ENCODE measurements around the gene PPP1CA.

The PPP1CA gene

GRCh38 chr11:67416416-67417335, 15.0 kb upstream of the PPP1CA start:
- no peak overlapping the region for H2BK120ac ChIP-seq (ENCODE audit: low read depth, low read length)
- H4K91ac ChIP-seq (ENCODE audit: low read length), result no peak overlapping the region
- no peak overlapping the region for H4K8ac ChIP-seq (ENCODE audit: low read length)
- no peak overlapping the region for H3K23ac ChIP-seq (ENCODE audit: low read length in 2 of 2)
- H3K4ac ChIP-seq (ENCODE audit: low read depth in 1 of 2, low read length in 2 of 2), result no peak overlapping the region
- H2BK5ac ChIP-seq (ENCODE audit: low read depth, low read length, poor library complexity, severe bottlenecking), result no peak overlapping the region
- no peak overlapping the region for H3K27ac ChIP-seq (ENCODE audit: low read length, poor library complexity, severe bottlenecking)
- no peak overlapping the region for H3K9ac ChIP-seq (ENCODE audit: low read length)
- H3K18ac ChIP-seq (ENCODE audit: low read depth in 1 of 2, low read length in 2 of 2), result no peak overlapping the region
- H3K36me3 ChIP-seq (ENCODE audit: control insufficient read depth in 1 of 2, insufficient read depth in 2 of 2, low read depth in 1 of 2, low read length in 2 of 2), result peaks cover 0 to 4% of the 10 kb centered on the region in 2 experiments
- no peak overlapping the region for H2BK15ac ChIP-seq (ENCODE audit: low read depth, poor library complexity, severe bottlenecking)
- DNase-seq, result no peak
- no peak overlapping the region for H2BK12ac ChIP-seq (ENCODE audit: low read length in 2 of 2)
- no peaks in the 10 kb centered on the region for H3K9me3 ChIP-seq (ENCODE audit: control insufficient read depth, low read length)
- no peak overlapping the region for H3K4me3 ChIP-seq (ENCODE audit: insufficient read depth in 1 of 2, low read depth in 1 of 2, low read length in 2 of 2)
- H3K14ac ChIP-seq (ENCODE audit: low read length in 2 of 2), result no peak overlapping the region
- H2AFZ ChIP-seq (ENCODE audit: low read depth, low read length), result no peak overlapping the region
- no peak overlapping the region for H3K4me2 ChIP-seq (ENCODE audit: low read length, poor library complexity, severe bottlenecking)
- H3K4me1 ChIP-seq (ENCODE audit: control insufficient read depth, insufficient read depth, low read depth, low read length), result peaks cover 53% of the 10 kb centered on the region
- no peak overlapping the region for H2AK5ac ChIP-seq (ENCODE audit: low read length, severe bottlenecking)
- WGBS, result 78% methylated on average over 21 of the region's 21 CpGs
- H3K79me1 ChIP-seq (replicated peaks; ENCODE audit: low read length, poor library complexity, severe bottlenecking), result peaks cover 8% of the 10 kb centered on the region
- H3K27me3 ChIP-seq (ENCODE audit: control insufficient read depth in 1 of 2, insufficient read depth in 1 of 2, low read length in 2 of 2), result peaks cover 22 to 44% of the 10 kb centered on the region in 2 experiments

- no peak within 1 kb of the TSS for H2BK120ac ChIP-seq (ENCODE audit: low read depth, low read length)
- no peak within 1 kb of the TSS for H2BK5ac ChIP-seq (ENCODE audit: low read depth, low read length, poor library complexity, severe bottlenecking)
- H3K79me1 ChIP-seq (replicated peaks; ENCODE audit: low read length, poor library complexity, severe bottlenecking), result peaks cover 8% of the 10 kb centered on the region
- peaks cover 32 to 54% of the 10 kb centered on the region in 2 experiments for H3K27me3 ChIP-seq (ENCODE audit: control insufficient read depth in 1 of 2, insufficient read depth in 1 of 2, low read length in 2 of 2)
- no peak within 1 kb of the TSS for H2BK12ac ChIP-seq (ENCODE audit: low read length in 2 of 2)
- no peak within 1 kb of the TSS for H2AFZ ChIP-seq (ENCODE audit: low read depth, low read length)
- H2AK5ac ChIP-seq (ENCODE audit: low read length, severe bottlenecking), result no peak within 1 kb of the TSS
- no peak within 1 kb of the TSS for H3K14ac ChIP-seq (ENCODE audit: low read length in 2 of 2)
- H2BK15ac ChIP-seq (ENCODE audit: low read depth, poor library complexity, severe bottlenecking), result no peak within 1 kb of the TSS
- H3K4ac ChIP-seq (ENCODE audit: low read depth in 1 of 2, low read length in 2 of 2), result no peak within 1 kb of the TSS
- peak within 1 kb of the TSS in 1 of 2 experiments; percentile 35 for H3K4me3 ChIP-seq (ENCODE audit: insufficient read depth in 1 of 2, low read depth in 1 of 2, low read length in 2 of 2)
- no peak within 1 kb of the TSS for H4K91ac ChIP-seq (ENCODE audit: low read length)
- DNase-seq, result no peak
- no peaks in the 10 kb centered on the region for H3K9me3 ChIP-seq (ENCODE audit: control insufficient read depth, low read length)
- no peak within 1 kb of the TSS for H3K18ac ChIP-seq (ENCODE audit: low read depth in 1 of 2, low read length in 2 of 2)
- H3K4me2 ChIP-seq (ENCODE audit: low read length, poor library complexity, severe bottlenecking), result peak within 1 kb of the TSS; percentile 48
- H3K23ac ChIP-seq (ENCODE audit: low read length in 2 of 2), result no peak within 1 kb of the TSS
- H3K9ac ChIP-seq (ENCODE audit: low read length), result no peak within 1 kb of the TSS
- H3K27ac ChIP-seq (ENCODE audit: low read length, poor library complexity, severe bottlenecking), result no peak within 1 kb of the TSS
- H3K36me3 ChIP-seq (ENCODE audit: control insufficient read depth in 1 of 2, insufficient read depth in 2 of 2, low read depth in 1 of 2, low read length in 2 of 2), result peaks cover 0 to 4% of the 10 kb centered on the region in 2 experiments
- H4K8ac ChIP-seq (ENCODE audit: low read length), result no peak within 1 kb of the TSS
- peaks cover 48% of the 10 kb centered on the region for H3K4me1 ChIP-seq (ENCODE audit: control insufficient read depth, insufficient read depth, low read depth, low read length)
- WGBS, result 13% methylated on average over 50 of the region's 67 CpGs
Observed at GRCh38 chr11:67415501-67416304, 14.0 kb upstream of the PPP1CA start, which contains the start of gene CARNS1. Gene CARNS1, plus strand, starts transcription at chr11:67415678. Its CDS starts 522 bp downstream, at chr11:67416200.

GRCh38 chr11:67413266-67413849, 11.7 kb upstream of the PPP1CA start:
- H3K4me2 ChIP-seq (ENCODE audit: low read length, poor library complexity, severe bottlenecking), result no peak overlapping the region
- H2BK15ac ChIP-seq (ENCODE audit: low read depth, poor library complexity, severe bottlenecking), result no peak overlapping the region
- no peak overlapping the region for H4K8ac ChIP-seq (ENCODE audit: low read length)
- H3K18ac ChIP-seq (ENCODE audit: low read depth in 1 of 2, low read length in 2 of 2), result no peak overlapping the region
- no peaks in the 10 kb centered on the region for H3K79me1 ChIP-seq (replicated peaks; ENCODE audit: low read length, poor library complexity, severe bottlenecking)
- H4K91ac ChIP-seq (ENCODE audit: low read length), result no peak overlapping the region
- 74% methylated on average over 1 of the region's 2 CpGs for WGBS
- H3K27me3 ChIP-seq (ENCODE audit: control insufficient read depth in 1 of 2, insufficient read depth in 1 of 2, low read length in 2 of 2), result peaks cover 43 to 77% of the 10 kb centered on the region in 2 experiments
- no peak overlapping the region for H2BK5ac ChIP-seq (ENCODE audit: low read depth, low read length, poor library complexity, severe bottlenecking)
- peak; percentile 9 for DNase-seq
- no peak overlapping the region for H3K27ac ChIP-seq (ENCODE audit: low read length, poor library complexity, severe bottlenecking)
- no peak overlapping the region for H2AFZ ChIP-seq (ENCODE audit: low read depth, low read length)
- H3K9ac ChIP-seq (ENCODE audit: low read length), result no peak overlapping the region
- H2AK5ac ChIP-seq (ENCODE audit: low read length, severe bottlenecking), result no peak overlapping the region
- no peaks in the 10 kb centered on the region for H3K9me3 ChIP-seq (ENCODE audit: control insufficient read depth, low read length)
- no peak overlapping the region for H3K4me3 ChIP-seq (ENCODE audit: insufficient read depth in 1 of 2, low read depth in 1 of 2, low read length in 2 of 2)
- no peak overlapping the region for H3K4ac ChIP-seq (ENCODE audit: low read depth in 1 of 2, low read length in 2 of 2)
- no peaks in the 10 kb centered on the region for H3K36me3 ChIP-seq (ENCODE audit: control insufficient read depth in 1 of 2, insufficient read depth in 2 of 2, low read depth in 1 of 2, low read length in 2 of 2)
- H2BK120ac ChIP-seq (ENCODE audit: low read depth, low read length), result no peak overlapping the region
- no peak overlapping the region for H3K14ac ChIP-seq (ENCODE audit: low read length in 2 of 2)
- H3K4me1 ChIP-seq (ENCODE audit: control insufficient read depth, insufficient read depth, low read depth, low read length), result peaks cover 25% of the 10 kb centered on the region
- H3K23ac ChIP-seq (ENCODE audit: low read length in 2 of 2), result no peak overlapping the region
- H2BK12ac ChIP-seq (ENCODE audit: low read length in 2 of 2), result no peak overlapping the region

Measured in mesenchymal stem cell (in vitro differentiated cells and primary cell).